Stimulated activated CD4-positive, alpha-beta T cell treated with anti-CD3 and anti-CD28 coated beads, Interleukin-1b, Interleukin-23, amount 100 ng/mL, for 24 hours (primary cell): Measurements from ENCODE around the gene GPR34.
"Not testable (repeated sequence)": the region's sequence is repeated elsewhere in the genome, so short reads cannot be mapped to it uniquely, and the experiment has no call there.

Experiments used
- DNase-seq, 4 experiments: peaks; one replicate each; pipeline ENCODE4 v3.0.0-alpha.2; 2020; ENCODE audit warnings: low read depth in 4 of 4, low spot score in 1 of 4

GPR34 gene

DNA sequence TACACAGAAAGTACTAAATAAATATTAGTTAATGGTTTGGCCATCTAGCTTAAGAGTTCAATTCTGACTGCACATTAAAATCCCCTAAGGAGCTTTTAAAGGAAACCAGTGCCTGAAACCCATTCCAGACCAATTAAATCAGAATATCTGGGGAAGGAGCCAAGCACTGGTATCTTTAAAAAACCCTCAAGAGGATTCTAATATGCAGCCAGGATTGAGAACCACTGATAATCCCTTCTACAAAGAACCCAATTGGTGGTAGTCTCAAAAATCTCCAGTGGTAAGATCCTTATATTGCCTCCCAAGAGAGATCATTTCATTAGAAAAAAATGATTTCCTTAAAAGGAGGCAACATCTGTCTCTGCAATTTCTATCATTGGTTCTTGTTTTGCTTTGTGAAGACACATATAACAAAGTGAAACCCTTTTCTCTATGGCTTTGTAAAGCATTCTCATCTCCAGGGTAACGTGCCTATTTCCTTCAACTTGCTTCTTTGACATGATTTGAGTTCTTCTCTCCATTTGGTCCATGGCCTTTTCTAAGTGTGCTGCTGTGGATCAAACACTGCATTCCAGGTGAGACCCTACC lies 3.5 kb downstream of the GPR34 start:
- no peak for DNase-seq

- no peak for DNase-seq
These were observed 4.3 kb downstream of the GPR34 start for GRCh38 chrX:41693024-41693423.

DNA sequence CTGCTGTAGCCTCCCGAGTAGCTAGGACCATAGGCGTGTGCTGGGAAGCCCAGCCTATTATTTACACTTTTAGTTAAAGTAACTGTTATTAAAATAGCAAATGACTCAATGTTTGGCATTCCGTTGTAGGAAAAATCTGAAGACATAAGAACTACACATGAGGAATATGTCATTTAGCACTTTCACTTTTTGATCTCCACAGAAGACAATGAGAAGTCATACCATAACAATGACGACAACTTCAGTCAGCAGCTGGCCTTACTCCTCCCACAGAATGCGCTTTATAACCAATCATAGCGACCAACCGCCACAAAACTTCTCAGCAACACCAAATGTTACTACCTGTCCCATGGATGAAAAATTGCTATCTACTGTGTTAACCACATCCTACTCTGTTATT lies 6.7 kb downstream of the GPR34 start:
- DNase-seq = no peak

DNA sequence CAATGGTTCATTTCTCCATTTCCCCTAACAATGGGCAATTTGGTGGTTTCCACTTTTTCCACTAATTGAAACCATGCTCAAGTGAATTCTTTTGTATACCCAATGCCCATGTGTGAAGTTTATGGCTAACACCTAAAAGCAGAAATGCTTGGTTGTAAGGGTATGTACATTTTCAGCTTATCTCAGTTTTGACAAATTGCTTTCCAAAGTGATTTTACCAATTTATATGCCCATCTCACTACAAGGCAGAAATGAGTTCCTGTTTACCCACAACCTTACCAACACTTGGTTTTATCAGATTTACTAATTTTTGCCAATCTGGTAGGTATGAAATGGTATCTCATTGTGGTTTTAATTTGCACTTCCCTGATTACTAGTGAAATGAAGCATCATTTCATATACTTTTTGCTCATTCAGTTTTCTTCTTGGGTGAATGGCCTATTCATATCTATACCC lies 14.8 kb downstream of the GPR34 start:
- DNase-seq = no peak

DNA sequence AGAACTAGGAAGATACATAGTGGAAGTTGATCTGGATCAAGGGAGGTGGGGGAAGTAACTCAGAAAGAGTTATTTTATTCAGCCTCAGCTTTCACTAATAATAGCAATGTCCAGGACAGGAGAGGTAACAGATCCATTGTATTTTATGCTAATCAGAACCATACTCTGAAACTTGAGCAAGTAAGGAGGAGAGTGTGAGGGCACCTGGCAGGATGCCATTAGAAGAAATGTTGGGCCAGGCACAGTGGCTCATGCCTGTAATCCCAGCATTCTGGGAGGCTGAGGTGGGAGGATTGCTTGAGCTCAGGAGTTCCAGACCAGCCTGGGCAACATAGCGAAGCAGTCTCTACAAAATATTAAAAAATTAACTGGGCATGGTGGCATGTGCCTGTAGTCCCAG lies 16.3 kb downstream of the GPR34 start:
- no peak for DNase-seq

DNA sequence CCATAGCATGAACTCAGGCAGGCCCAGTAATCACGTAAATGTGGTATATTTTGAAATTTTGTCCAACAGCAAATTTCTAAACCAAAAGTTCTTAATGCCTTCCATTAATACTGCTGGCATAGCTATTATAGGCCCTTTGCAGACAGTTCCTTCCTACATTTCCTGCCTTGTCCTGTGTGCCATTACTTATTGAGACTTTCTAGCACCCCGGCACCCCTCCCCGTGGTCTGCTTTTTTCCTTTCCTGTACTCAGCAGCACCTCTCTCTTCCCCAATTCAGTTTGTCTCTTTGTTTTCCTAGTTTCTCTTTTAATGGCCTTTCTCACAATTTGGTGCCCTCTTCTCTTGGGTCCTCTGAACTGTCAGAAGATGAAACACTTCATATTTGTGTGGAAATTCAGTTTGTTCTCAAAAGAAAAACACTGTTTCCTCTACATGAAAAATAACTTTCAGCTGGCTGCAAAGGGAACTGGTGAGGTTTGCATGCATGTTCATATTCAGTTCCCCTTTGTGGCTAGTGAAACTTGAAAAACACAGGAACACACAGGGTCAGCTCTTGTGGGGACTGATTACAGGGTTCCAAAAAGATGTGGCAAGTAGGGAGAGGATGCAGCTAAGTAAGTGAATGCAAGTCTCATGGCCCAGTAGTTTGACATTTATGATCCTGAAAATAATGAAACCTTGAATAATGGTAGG lies 17.1 kb downstream of the GPR34 start:
- no peak for DNase-seq

GRCh38 chrX:41707218-41707617 lies 18.4 kb downstream of the GPR34 start:
- DNase-seq = no peak

DNA sequence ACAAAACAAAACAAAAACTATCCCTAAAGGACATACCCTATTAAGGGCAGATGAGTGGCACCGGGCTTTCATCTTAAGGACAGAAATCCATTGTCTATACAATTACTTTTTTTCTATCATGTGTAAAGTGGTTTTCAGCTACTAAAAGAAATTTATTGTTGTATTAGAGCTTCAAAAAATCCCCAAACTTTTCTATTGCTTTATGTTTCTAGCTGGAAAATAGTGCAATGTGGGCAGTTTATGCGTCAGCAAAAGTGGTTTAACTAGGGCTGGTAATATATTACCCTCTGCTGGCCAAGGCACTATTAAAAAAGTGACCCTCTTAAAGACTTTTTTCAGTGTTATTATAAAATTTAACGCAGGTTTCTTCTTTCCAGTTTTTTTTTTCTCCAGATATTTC lies 19.7 kb downstream of the GPR34 start:
- no peak for DNase-seq

- DNase-seq = no peak
These were observed 22.4 kb downstream of the GPR34 start for GRCh38 chrX:41711021-41711667.

DNA sequence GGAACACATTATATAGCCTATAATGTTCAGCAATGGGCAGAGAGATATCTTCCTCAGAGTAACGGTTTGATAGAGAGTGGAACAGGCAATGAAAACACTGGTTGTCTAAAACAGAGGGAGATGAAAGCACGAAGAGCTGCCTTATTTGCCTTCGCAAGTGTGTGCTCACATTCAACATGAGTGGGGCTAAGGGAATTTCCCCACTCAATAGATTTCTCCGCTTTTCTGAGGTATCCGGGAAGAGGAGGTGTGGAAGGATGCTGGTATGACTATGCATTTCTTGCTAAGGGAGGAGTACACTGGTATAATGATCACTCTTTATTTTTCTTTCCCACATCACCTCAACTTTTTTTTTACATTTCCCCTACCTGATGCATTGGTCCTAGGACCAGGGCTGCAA lies 27.4 kb downstream of the GPR34 start:
- DNase-seq = no peak

GRCh38 chrX:41716767-41717473 lies 28.1 kb downstream of the GPR34 start:
- DNase-seq = no peak

DNA sequence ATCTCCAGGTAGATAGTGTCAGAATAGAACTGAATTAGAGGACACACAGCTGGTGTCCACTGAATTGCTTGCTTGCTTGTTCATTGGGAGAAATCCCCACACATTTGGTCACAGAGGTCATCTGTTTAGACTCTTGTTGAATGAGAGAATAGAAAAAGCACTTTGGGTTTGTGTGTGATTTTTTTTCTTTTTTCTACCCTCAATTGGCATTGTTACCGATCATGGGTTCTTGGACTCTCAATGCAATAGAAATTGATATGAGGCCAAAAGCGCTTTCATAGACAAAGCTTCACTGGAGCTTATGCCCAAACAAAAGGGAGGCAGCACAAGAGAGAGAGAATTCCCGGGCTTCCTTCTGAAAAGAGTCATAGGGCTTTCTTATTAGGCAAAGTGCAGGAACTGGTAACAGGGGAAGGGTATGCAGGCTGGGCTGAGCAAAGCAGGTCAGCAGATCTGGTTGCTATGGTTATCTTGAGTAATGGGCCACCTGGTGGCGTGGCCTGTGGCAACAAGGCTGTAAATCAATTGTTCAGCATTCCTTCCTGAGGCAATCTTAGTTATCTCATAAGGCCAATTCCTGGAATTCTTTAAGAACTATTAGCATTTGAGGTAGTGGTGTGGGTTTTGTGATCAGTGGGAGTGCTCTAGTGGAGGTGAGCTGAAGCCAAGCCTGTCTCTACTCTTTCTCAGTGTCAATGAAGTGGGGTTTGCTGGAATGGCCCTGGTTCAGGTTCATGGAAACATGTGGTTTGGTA lies 29.9 kb downstream of the GPR34 start:
- DNase-seq = no peak

GRCh38 chrX:41719610-41720009 lies 30.8 kb downstream of the GPR34 start:
- DNase-seq = not testable (repeated sequence)

DNA sequence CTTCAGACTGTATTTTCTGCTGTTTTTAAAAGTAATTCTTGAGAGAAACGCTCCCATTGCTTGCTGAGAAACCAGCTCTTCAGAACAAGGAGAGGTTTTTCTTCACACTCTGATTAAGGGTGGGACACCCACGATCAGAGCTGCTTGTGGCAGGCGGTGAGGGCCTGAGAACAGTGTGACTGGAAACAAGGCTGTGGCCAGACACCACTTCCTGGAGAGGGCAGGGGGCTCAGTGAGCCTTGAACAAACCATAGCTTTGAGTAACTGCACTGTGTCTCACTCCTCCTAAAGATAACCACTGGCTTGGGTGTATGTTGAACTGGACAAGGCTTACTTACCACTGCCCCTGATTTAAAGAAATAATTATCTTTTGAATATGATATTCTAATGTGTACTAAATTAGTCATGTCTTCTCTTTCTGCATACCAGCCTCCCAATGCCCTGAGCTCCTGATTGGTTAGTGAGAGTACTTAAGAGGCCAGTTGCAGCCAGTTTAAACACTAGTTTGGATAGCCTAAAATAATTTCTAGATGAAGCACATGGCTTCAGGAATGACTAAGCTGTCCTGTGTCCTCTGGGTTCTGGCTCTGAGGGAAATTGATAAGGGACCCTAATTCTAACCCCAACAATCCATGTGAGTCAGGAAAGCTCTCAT lies 31.5 kb downstream of the GPR34 start:
- no peak for DNase-seq

DNA sequence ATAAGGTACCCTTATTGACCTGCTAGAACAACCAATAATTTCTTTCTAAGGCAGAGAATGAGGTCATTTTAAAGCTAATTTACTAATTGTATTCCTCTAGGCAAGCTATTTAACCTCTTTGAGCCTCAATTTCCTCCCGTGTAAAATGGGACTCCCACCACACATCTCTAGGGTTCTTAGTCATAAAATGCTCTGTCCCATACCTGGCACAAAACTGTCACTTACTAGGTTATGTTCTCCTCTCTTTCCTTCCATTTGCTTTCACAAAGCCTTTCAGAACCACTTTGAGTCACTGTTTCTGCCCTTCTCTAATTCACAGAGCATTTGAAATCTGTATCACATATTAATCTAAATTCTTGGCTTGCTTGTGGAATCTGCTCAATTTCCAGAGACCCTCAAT lies 32.8 kb downstream of the GPR34 start:
- no peak for DNase-seq

DNA sequence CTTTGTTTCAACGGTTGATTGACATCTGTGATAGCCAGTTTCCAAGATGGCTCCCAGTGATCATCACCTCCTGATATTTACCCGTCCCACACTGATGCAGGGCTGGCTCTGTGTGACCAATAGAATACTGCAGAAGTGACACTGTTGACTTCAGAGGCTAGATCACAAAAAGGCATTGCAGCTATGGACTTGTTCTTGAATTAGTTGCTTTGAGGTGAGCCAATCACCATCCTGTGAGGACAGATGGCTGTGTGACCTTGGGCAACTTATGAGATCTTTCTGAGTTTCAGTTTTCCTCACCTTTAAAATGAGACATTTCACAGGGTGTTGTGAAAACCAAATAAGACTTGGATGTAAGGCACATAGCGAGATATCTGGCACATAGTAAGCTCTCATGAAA lies 33.4 kb downstream of the GPR34 start:
- no peak for DNase-seq

DNA sequence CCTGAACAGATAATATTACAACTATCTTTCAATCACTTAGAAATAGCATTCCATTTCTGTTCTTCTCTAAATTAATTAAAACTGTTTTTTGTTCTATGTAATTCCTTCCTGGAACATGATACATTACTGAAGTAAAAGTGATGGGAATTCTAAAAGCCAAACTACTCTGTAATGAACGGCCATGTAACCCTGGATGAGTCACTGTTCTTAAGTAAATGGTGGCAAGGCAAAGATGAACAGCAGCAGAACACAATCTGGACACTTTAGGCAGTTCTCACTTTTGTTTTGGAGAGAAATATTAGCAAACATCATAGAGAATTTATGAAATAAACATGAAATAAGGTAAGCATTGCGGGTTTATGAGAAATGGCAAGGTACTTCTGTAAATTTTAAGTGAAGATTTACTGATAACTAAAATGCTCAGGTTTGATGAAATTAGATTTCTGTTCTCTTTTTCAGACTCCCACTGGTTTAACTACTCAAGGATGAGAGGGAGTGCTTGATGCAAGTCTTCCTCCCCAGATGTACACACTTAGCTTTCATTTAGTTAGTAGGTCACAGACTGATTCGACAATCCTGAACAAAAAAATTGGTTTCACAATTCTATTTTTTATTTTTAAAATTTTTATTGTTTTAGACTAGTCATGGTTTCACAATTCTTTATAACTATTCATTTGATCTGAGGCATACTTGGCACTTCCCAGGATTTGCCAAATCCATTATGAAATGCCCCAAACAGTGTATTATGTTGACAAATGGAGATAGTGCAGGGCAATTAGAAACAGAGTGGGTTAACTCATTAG lies 34.2 kb downstream of the GPR34 start:
- DNase-seq = no peak

GRCh38 chrX:41723826-41724225 lies 35.1 kb downstream of the GPR34 start, which contains the start of gene GPR82:
Gene GPR82 (plus strand): TSS chrX:41724181. CDS start chrX:41727027, 2,846 bp downstream.
- DNase-seq = no peak

GRCh38 chrX:41728125-41728524 lies 39.4 kb downstream of the GPR34 start:
- DNase-seq = no peak

GRCh38 chrX:41730081-41730480 lies 41.3 kb downstream of the GPR34 start:
- no peak for DNase-seq
